Measurements from ENCODE around the gene CNTFR. TPM values are rescaled to one million over a fixed set of nuclear protein-coding genes. Genes with fewer than 3 reads are reported as not detected.
A peak's percentile ranks its signal among the peaks of the same experiment; 100 is the strongest.

CNTFR gene
- total and polyA plus RNA-seq, 2 experiments from 2014 or later, result 0.73 to 1.9 TPM

DNA sequence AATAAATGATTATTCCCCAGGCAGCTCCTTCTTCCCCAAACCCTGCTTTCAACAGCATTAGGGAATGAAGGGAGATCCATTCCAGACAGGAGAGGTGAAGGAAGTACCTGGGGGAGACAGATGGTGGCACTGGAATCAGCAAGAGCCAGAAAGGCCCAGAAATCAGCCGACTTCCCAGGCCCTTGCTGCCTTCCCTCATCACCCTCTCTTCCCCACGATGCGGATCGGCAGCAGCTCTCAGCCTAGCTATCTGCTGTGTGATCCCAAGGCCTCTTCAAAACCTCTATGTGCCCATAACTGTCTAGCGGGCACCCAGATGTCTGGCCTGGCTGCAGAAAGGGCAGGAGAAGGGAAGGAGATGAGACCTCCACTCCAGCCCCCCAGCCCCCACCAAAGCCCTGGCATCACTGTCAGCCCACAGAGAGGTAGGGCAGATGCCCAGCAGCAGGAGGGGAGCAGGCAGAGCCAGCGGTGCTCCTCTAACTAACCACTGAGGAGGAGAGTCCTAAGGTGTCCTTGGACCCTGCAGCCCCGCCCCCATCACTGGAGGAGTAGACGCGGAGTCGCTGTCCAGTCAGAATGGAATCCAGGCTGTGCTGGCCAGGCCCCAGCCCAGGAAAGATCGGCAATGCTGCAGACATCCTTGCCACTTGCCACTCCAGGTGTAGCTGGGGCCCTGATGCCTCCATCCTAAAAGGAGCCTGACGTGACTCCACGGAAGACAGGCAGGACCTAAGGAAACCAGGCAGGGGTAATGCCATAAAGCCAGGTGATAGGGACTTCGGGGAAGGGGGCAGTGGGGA lies 12.7 kb downstream of the CNTFR start:
- Histone ChIP-seq H3K4me2 (peak overlapping the region; percentile 90), H3K4me1 (ENCODE audit: insufficient read depth) (peaks cover 48% of the 10 kb centered on the region), H3K27ac (ENCODE audit: low read depth) (no peak overlapping the region), H3F3A (replicated peaks; ENCODE audit: low read depth) (peaks cover 11% of the 10 kb centered on the region; the same call in 1 of the 2 replicates), H3K27me3 (ENCODE audit: insufficient read depth) (peaks cover 63% of the 10 kb centered on the region), H3K79me2 (replicated peaks; ENCODE audit: insufficient read depth) (no peaks in the 10 kb centered on the region), H3K36me3 (ENCODE audit: insufficient read depth) (no peaks in the 10 kb centered on the region), H3K9me2 (ENCODE audit: insufficient read depth) (no peaks in the 10 kb centered on the region), H2AFZ (peak overlapping the region; percentile 76; the same call in 1 of the 2 replicates), H3K4me3 (peak overlapping the region; percentile 62), H4K20me1 (replicated peaks; ENCODE audit: insufficient read depth) (peaks cover 7% of the 10 kb centered on the region; the same call in 1 of the 2 replicates)
- peaks cover 54% of the 10 kb centered on the region for H3K4me1 Mint-ChIP-seq
- peak overlapping the region; percentile 69 for H3K4me3 Mint-ChIP-seq
- H3K27me3 Mint-ChIP-seq (ENCODE audit: insufficient read depth, low read depth, poor library complexity), result peaks cover 51% of the 10 kb centered on the region
- no peak for TF ChIP-seq POLR2AphosphoS5 (IDR thresholded peaks at IDR 0.05; ENCODE audit: low read depth)
- no peak for TF ChIP-seq STAT1 (IDR thresholded peaks at IDR 0.05; ENCODE audit: unreplicated experiment)
- TF ChIP-seq, protein P1, sequence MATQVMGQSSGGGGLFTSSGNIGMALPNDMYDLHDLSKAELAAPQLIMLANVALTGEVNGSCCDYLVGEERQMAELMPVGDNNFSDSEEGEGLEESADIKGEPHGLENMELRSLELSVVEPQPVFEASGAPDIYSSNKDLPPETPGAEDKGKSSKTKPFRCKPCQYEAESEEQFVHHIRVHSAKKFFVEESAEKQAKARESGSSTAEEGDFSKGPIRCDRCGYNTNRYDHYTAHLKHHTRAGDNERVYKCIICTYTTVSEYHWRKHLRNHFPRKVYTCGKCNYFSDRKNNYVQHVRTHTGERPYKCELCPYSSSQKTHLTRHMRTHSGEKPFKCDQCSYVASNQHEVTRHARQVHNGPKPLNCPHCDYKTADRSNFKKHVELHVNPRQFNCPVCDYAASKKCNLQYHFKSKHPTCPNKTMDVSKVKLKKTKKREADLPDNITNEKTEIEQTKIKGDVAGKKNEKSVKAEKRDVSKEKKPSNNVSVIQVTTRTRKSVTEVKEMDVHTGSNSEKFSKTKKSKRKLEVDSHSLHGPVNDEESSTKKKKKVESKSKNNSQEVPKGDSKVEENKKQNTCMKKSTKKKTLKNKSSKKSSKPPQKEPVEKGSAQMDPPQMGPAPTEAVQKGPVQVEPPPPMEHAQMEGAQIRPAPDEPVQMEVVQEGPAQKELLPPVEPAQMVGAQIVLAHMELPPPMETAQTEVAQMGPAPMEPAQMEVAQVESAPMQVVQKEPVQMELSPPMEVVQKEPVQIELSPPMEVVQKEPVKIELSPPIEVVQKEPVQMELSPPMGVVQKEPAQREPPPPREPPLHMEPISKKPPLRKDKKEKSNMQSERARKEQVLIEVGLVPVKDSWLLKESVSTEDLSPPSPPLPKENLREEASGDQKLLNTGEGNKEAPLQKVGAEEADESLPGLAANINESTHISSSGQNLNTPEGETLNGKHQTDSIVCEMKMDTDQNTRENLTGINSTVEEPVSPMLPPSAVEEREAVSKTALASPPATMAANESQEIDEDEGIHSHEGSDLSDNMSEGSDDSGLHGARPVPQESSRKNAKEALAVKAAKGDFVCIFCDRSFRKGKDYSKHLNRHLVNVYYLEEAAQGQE (IDR thresholded peaks at IDR 0.05; ENCODE audit: unreplicated experiment), result peak; percentile 50
- TF ChIP-seq NANOG (IDR thresholded peaks at IDR 0.05; ENCODE audit: borderline replicate concordance), result no peak
- TF ChIP-seq JUNB (IDR thresholded peaks at IDR 0.05; ENCODE audit: unreplicated experiment), result no peak
- TF ChIP-seq ZNF114 (CRISPR knock-in tag; IDR thresholded peaks at IDR 0.05), result no peak
- TF ChIP-seq, protein P2, sequence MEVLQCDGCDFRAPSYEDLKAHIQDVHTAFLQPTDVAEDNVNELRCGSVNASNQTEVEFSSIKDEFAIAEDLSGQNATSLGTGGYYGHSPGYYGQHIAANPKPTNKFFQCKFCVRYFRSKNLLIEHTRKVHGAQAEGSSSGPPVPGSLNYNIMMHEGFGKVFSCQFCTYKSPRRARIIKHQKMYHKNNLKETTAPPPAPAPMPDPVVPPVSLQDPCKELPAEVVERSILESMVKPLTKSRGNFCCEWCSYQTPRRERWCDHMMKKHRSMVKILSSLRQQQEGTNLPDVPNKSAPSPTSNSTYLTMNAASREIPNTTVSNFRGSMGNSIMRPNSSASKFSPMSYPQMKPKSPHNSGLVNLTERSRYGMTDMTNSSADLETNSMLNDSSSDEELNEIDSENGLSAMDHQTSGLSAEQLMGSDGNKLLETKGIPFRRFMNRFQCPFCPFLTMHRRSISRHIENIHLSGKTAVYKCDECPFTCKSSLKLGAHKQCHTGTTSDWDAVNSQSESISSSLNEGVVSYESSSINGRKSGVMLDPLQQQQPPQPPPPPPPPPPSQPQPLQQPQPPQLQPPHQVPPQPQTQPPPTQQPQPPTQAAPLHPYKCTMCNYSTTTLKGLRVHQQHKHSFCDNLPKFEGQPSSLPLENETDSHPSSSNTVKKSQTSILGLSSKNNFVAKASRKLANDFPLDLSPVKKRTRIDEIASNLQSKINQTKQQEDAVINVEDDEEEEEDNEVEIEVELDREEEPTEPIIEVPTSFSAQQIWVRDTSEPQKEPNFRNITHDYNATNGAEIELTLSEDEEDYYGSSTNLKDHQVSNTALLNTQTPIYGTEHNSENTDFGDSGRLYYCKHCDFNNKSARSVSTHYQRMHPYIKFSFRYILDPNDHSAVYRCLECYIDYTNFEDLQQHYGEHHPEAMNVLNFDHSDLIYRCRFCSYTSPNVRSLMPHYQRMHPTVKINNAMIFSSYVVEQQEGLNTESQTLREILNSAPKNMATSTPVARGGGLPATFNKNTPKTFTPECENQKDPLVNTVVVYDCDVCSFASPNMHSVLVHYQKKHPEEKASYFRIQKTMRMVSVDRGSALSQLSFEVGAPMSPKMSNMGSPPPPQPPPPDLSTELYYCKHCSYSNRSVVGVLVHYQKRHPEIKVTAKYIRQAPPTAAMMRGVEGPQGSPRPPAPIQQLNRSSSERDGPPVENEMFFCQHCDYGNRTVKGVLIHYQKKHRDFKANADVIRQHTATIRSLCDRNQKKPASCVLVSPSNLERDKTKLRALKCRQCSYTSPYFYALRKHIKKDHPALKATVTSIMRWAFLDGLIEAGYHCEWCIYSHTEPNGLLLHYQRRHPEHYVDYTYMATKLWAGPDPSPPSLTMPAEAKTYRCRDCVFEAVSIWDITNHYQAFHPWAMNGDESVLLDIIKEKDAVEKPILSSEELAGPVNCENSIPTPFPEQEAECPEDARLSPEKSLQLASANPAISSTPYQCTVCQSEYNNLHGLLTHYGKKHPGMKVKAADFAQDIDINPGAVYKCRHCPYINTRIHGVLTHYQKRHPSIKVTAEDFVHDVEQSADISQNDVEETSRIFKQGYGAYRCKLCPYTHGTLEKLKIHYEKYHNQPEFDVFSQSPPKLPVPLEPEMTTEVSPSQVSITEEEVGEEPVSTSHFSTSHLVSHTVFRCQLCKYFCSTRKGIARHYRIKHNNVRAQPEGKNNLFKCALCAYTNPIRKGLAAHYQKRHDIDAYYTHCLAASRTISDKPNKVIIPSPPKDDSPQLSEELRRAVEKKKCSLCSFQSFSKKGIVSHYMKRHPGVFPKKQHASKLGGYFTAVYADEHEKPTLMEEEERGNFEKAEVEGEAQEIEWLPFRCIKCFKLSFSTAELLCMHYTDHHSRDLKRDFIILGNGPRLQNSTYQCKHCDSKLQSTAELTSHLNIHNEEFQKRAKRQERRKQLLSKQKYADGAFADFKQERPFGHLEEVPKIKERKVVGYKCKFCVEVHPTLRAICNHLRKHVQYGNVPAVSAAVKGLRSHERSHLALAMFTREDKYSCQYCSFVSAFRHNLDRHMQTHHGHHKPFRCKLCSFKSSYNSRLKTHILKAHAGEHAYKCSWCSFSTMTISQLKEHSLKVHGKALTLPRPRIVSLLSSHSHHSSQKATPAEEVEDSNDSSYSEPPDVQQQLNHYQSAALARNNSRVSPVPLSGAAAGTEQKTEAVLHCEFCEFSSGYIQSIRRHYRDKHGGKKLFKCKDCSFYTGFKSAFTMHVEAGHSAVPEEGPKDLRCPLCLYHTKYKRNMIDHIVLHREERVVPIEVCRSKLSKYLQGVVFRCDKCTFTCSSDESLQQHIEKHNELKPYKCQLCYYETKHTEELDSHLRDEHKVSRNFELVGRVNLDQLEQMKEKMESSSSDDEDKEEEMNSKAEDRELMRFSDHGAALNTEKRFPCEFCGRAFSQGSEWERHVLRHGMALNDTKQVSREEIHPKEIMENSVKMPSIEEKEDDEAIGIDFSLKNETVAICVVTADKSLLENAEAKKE (CRISPR knock-in tag; IDR thresholded peaks at IDR 0.05), result no peak
- TF ChIP-seq ZNF331 (CRISPR knock-in tag; IDR thresholded peaks at IDR 0.05; ENCODE audit: low read depth), result no peak
- TF ChIP-seq CREB1 (CRISPR knock-in tag; IDR thresholded peaks at IDR 0.05; ENCODE audit: low read depth), result no peak
- TF ChIP-seq EZH2phosphoT487 (IDR thresholded peaks at IDR 0.05; ENCODE audit: unreplicated experiment), result no peak
- TF ChIP-seq, protein P3, sequence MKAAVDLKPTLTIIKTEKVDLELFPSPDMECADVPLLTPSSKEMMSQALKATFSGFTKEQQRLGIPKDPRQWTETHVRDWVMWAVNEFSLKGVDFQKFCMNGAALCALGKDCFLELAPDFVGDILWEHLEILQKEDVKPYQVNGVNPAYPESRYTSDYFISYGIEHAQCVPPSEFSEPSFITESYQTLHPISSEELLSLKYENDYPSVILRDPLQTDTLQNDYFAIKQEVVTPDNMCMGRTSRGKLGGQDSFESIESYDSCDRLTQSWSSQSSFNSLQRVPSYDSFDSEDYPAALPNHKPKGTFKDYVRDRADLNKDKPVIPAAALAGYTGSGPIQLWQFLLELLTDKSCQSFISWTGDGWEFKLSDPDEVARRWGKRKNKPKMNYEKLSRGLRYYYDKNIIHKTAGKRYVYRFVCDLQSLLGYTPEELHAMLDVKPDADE (IDR thresholded peaks at IDR 0.05), result no peak
- peak; percentile 56 for TF ChIP-seq EZH2 (IDR thresholded peaks at IDR 0.05; ENCODE audit: low read depth, unreplicated experiment)
- TF ChIP-seq, protein P4, sequence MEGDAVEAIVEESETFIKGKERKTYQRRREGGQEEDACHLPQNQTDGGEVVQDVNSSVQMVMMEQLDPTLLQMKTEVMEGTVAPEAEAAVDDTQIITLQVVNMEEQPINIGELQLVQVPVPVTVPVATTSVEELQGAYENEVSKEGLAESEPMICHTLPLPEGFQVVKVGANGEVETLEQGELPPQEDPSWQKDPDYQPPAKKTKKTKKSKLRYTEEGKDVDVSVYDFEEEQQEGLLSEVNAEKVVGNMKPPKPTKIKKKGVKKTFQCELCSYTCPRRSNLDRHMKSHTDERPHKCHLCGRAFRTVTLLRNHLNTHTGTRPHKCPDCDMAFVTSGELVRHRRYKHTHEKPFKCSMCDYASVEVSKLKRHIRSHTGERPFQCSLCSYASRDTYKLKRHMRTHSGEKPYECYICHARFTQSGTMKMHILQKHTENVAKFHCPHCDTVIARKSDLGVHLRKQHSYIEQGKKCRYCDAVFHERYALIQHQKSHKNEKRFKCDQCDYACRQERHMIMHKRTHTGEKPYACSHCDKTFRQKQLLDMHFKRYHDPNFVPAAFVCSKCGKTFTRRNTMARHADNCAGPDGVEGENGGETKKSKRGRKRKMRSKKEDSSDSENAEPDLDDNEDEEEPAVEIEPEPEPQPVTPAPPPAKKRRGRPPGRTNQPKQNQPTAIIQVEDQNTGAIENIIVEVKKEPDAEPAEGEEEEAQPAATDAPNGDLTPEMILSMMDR (conservative IDR thresholded peaks at IDR 0.05; ENCODE audit: low read depth in 2 of 2), result no peak
- no peaks in the 10 kb centered on the region for H3K9me3 Mint-ChIP-seq
- no peaks in the 10 kb centered on the region for H3K36me3 Mint-ChIP-seq (ENCODE audit: low read depth)
- DNase-seq (ENCODE audit: low spot score), result peak; percentile 78
- no peak overlapping the region for H3K27ac Mint-ChIP-seq
- ATAC-seq, result peak; percentile 38

Measured in GM23338 (cell line).